Caki2 (cell line): ENCODE results near the gene PIF1. TPM values are rescaled to one million over a fixed set of nuclear protein-coding genes. Genes with fewer than 3 reads are reported as not detected.

Source experiments
- DNase-seq: peaks from one replicate; pipeline ENCODE4 v3.0.0-alpha.2; 2015; ENCODE audit warnings: low read depth
- in situ Hi-C: cut with HindIII; loops from 2 replicates; pipeline ENCODE4 v1.10.0; 2016; ENCODE audit warnings: low sequenced_read_pairs, low pct_unique_long_range_greater_than_20kb, mixed read lengths
- total RNA-seq: library from RNA; depleted of rRNA; stranded (reverse); fragments of >200 nt; shearing (Covaris generic); gene quantifications from 2 replicates; pipeline ENCODE4 v1.2.3, GENCODE V29; 2014; ENCODE audit warnings: low replicate concordance

The PIF1 gene
- total RNA-seq, 1 experiment from 2014 or later = 17.0 TPM

DNA sequence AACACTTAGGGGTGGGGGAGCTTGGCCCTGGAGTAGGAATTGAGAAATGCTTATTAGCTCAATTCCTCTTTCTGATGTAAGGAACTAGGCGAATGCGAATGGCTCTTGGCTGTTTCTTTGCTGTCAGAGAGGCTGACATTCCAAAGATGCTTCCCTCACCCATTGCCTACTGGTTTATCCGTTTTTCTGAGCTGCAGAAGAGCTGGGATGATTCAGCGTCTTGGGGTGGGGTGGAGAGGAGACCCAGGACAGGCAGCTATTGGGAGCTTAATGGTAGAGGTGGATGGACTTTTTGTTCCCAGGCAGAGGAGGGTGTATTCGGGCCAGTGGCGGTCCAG lies 26.0 kb upstream of the PIF1 start:
- DNase-seq = peak; percentile 22
- in situ Hi-C loops = no loop called here

GRCh38 chr15:64850778-64851502 lies 25.5 kb upstream of the PIF1 start:
- in situ Hi-C loops = no loop called here
- DNase-seq = no peak

GRCh38 chr15:64847876-64848716 lies 22.6 kb upstream of the PIF1 start:
- in situ Hi-C loops = no loop called here
- DNase-seq = no peak

DNA sequence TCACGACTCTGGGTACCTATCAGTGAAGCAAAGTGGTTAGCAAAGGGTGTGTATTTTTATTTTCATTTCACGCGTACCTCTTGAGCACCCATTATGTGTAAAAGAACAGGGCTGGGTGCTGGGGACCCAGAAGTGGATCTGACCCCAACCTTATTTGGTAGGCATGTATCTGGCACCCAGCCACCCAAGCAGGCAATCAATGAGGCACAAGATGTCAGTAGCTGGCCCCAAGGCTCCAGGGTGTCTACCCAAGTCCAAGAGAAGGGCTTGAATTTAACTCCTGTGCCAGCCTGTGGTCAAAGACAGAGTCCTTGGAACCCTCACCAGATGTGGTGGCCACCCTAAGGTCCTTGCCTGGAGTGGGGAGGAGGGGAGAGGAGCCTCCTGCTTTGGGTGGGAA lies 22.0 kb upstream of the PIF1 start:
- no peak for DNase-seq
- in situ Hi-C loops = no loop called here

GRCh38 chr15:64847016-64847415 lies 21.6 kb upstream of the PIF1 start:
- DNase-seq = no peak
- in situ Hi-C loops = no loop called here

GRCh38 chr15:64845831-64846595 lies 20.6 kb upstream of the PIF1 start:
- DNase-seq = no peak
- in situ Hi-C loops = no loop called here

DNA sequence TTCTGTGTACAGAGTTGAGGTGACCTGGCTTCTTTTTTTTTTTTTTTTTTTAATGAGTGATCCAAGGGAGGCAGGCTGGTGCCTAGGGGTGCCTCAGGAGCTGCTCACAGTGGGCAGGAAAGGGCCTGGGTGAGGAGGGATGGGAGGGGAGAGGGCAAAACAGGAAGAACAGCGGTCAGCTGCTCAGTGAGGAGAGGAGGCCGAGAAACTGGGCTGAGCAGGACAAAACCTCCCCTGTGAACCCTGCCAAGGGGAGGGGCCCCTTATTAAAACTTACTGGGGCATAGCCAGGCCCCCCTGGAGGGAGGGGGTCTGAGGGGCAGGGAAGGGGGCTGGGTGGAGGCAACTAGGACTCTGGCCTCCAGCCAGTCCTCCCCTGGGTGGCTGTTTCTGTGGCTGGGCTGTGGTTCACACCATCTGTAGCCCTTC lies 19.8 kb upstream of the PIF1 start:
- in situ Hi-C loops = no loop called here
- no peak for DNase-seq

DNA sequence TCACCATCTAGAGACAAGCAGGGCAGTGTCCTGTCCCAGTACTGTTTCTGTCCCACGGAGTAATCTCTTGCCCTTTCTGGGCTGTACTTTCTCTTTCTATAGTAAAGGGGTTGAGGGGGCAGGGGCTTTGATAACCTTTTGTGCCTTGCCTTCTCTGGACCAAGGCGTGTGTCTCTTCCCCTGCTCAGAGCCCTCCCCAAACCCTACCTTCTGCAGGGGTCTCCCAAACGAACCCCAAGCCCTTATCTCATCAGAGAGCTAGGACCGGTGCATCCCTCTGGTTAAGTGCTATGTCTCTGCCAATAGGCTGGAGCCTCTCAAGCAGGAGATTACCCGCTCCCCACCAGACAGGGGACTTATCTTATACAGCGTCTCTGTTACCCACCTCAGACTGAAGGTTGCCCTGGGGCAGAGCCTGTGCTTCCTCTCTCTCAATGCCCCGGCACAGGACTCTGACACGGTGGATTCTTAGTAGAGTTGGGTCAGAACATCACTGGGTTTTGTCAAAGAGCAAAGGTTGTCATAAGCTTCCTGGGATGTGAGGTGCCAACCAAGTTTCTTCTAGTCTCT lies 19.2 kb upstream of the PIF1 start:
- no peak for DNase-seq
- in situ Hi-C loops = no loop called here

- no peak for DNase-seq
- in situ Hi-C loops = no loop called here
Measured at GRCh38 chr15:64843991-64844390, 18.5 kb upstream of the PIF1 start.

DNA sequence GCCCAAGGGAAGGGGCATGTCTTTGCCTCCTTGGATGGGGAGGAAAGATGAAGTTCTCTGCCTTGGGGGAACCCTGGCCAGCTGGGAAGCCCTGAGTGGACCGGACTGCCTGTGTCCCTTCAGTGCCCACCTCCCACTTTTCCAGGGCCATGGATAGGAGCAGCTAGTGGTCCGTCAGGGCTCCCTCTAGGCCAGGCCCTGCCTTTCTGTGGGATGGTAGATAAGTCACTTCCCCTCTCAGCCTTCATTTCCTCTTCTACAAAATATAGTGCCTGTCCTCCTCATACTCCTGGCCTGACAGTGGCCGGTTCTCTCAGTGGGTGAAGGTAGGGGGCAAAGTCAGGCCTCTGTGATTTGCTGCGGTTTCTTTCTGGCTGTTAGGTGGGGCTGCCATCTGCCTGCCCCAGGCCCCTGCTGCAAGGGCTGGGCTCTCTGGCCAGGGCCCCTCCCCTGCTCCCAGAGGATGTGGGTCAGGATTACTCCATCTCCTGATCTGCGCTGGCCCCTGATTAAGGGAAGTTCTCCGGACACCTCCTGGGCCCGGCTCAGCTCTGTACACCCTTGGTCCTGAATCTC lies 17.6 kb upstream of the PIF1 start:
- in situ Hi-C loops = no loop called here
- no peak for DNase-seq

- in situ Hi-C loops = no loop called here
- peak; percentile 29 for DNase-seq
Measured at GRCh38 chr15:64842096-64842939, 16.9 kb upstream of the PIF1 start.

GRCh38 chr15:64841344-64842095 lies 16.1 kb upstream of the PIF1 start, which contains the start of gene PLEKHO2:
TSS of gene PLEKHO2 (plus strand) at chr15:64841915. CDS start at chr15:64842017, 102 bp downstream.
- in situ Hi-C loops = no loop called here
- peak; percentile 90 for DNase-seq

DNA sequence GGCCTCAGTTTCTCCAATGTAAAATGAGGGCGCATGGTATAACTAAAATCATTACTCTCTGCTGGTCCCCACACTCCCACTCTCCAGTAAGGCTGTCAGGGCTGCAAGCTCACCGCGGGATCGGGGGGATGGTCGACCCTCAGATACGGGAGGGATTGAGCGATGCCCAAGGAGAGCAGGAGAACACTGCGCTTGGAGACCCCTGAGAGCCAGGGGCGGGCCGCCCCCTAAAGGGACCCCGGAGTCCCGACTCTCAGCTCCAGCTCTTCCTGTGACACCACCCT lies 15.6 kb upstream of the PIF1 start:
- in situ Hi-C loops = no loop called here
- no peak for DNase-seq

- in situ Hi-C loops = no loop called here
Measured at GRCh38 chr15:64837502-64837901, 12.1 kb upstream of the PIF1 start.

GRCh38 chr15:64836023-64836536 lies 10.6 kb upstream of the PIF1 start:
- DNase-seq = no peak
- in situ Hi-C loops = no loop called here

More at GRCh38 chr15:64837502-64837901, 12.1 kb upstream of the PIF1 start:
- no peak for DNase-seq

- in situ Hi-C loops = no loop called here
- DNase-seq = no peak
Measured at GRCh38 chr15:64833690-64834089, 8.2 kb upstream of the PIF1 start.

DNA sequence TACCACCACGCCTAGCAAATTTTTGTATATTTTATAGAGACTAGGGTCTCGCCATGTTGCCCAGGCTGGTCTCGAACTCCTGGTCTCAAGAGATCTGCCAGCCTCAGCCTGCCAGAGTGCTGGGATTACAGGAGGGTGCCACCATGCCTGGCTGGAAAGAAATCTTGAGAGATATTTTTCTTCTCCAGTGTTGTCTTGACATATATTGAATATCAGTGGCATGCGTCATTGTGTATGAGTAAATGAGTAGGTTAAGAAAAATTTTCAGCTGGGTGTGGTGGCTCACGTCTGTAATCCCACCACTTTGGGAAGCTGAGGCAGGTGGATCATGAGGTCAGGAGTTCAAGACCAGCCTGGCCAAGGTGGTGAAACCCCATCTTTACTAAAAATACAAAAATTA lies 3.5 kb upstream of the PIF1 start:
- in situ Hi-C loops = no loop called here
- no peak for DNase-seq
